Measurements from ENCODE around the gene ARHGAP10.
A peak's percentile ranks its signal among the peaks of the same experiment; 100 is the strongest.

Gene ARHGAP10

DNA sequence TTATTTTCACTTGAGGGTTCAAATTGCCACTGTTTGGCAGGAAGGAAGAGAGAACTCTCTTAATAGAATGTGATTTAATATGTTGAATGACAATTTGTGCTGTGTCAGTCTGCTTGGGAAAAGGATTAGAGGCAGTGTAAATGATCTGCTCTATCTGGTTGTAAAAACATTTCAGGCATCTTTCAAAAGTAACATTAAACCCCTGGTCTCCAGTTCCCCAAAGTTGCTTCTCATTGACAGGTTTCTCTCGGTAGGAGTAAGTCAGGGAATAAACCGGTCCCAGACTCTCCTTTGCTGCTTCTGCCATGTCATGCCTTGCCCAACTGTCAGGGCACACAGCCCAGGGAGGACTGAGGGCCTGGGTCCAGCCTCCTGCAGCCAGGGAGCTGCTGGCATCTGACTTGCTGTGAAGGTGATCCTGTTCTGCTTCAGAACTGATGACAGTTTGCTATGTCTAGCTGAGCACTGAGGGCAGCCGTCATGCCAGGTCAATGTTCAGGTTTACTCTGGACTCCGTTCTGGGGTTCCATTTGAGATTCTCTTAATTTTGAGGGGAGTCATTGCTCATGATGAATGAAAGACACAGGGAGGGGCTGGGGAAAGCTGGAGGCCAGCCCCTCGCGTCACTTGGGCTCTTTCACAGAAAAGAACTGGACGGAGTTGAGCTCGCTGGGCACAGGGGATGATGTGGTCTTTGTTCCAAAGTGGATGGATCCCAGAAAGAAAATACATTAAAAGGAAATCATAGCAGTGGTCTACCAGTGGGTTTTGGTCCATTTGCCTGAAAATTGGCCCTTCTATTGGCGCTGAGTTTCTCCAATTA, 312.4 kb downstream of the ARHGAP10 start:
- TF ChIP-seq, protein P1, sequence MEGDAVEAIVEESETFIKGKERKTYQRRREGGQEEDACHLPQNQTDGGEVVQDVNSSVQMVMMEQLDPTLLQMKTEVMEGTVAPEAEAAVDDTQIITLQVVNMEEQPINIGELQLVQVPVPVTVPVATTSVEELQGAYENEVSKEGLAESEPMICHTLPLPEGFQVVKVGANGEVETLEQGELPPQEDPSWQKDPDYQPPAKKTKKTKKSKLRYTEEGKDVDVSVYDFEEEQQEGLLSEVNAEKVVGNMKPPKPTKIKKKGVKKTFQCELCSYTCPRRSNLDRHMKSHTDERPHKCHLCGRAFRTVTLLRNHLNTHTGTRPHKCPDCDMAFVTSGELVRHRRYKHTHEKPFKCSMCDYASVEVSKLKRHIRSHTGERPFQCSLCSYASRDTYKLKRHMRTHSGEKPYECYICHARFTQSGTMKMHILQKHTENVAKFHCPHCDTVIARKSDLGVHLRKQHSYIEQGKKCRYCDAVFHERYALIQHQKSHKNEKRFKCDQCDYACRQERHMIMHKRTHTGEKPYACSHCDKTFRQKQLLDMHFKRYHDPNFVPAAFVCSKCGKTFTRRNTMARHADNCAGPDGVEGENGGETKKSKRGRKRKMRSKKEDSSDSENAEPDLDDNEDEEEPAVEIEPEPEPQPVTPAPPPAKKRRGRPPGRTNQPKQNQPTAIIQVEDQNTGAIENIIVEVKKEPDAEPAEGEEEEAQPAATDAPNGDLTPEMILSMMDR (IDR thresholded peaks at IDR 0.05; ENCODE audit: insufficient read depth, low read depth, low read length, missing control alignments): no peak
- DNase-seq (ENCODE audit: low read depth): no peak
- no peak overlapping the region for H3K4me3 ChIP-seq (ENCODE audit: low read depth, low read length)

DNA sequence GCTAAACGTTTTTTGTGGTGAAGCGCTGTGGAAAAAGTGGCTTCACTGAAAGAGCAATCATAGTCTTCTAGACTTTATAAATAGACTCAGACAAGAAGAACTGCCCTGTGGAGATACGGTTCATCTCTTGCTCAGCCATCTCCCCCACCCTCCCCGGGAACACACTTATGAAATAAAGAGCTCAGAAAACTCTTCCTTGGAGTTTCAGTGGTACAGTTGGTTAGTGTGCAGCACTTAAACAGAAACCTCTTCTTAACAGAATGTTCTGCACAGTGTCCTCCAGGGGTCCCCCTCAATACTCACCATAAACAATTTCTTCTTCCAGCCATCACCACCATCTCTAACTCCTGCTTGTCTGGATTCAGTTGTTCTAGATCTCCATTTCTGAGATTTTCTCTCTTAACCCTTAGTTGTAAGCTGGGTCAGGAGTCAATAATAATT, 313.0 kb downstream of the ARHGAP10 start:
- TF ChIP-seq, protein P1 (IDR thresholded peaks at IDR 0.05; ENCODE audit: insufficient read depth, low read depth, low read length, missing control alignments): peak; percentile 18
- DNase-seq (ENCODE audit: low read depth): peak; percentile 74
- no peak overlapping the region for H3K4me3 ChIP-seq (ENCODE audit: low read depth, low read length)

DNA sequence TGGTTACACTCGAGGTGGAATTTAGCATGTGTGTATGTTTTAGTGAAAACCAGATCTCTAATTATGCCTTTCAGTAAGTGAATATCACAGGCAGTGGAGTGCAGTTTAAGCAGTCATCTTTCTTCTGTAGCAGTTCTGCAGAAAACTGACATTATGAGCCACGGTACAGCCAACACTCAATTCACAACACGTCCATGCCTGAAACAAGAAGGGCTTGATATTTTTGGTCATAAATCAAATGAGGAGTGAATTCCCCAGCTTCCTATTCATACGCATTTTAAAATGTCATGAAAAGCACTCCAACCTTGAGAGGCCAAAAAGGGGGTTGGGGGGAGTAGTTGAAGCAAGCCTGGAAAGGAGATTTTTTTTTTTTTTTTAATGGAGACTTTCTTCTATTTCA, 316.7 kb downstream of the ARHGAP10 start:
- no peak overlapping the region for H3K4me3 ChIP-seq (ENCODE audit: low read depth, low read length)
- DNase-seq (ENCODE audit: low read depth): no peak
- TF ChIP-seq, protein P1 (IDR thresholded peaks at IDR 0.05; ENCODE audit: insufficient read depth, low read depth, low read length, missing control alignments): no peak

DNA sequence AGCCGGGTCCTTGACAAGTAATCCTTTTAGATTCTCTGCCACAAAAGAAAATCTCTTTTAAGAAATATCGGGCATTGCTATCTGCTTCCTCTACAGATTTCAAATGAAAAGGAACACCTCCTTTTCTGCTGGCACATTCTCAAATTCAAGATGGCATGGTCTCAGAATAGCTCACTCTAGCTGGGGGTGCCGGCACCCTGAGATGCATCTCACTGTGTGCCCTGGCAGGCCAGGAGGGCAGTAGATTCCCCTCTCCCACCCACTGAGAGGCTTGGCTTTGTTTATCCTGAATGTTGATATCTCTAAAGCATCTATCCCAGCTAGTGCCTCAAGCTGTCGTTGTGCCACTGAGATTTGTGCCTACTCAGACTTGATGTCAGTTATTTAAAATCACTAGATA, 319.5 kb downstream of the ARHGAP10 start:
- DNase-seq (ENCODE audit: low read depth): no peak
- H3K4me3 ChIP-seq (ENCODE audit: low read depth, low read length): no peak overlapping the region
- TF ChIP-seq, protein P1 (IDR thresholded peaks at IDR 0.05; ENCODE audit: insufficient read depth, low read depth, low read length, missing control alignments): no peak

DNA sequence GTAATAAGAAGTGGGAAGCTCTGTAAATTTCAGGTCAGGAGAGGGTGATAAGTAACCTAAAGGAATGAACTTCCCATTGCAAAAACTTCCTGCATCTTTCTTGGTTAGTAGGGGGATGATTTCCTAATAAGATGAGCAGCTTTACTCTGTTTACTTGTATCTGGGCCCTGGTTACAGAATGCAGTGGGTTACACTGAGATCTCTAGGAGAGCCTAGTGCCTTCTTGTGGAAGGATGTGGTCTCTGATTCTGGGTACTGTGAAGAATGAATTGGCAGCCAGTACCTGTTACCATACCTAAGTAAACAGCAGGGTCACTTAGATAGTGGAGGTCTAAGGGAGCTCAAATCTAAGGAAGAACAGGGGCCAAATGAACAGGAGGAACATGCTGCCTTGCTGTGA, 320.6 kb downstream of the ARHGAP10 start:
- DNase-seq (ENCODE audit: low read depth): peak; percentile 24
- TF ChIP-seq, protein P1 (IDR thresholded peaks at IDR 0.05; ENCODE audit: insufficient read depth, low read depth, low read length, missing control alignments): no peak

DNA sequence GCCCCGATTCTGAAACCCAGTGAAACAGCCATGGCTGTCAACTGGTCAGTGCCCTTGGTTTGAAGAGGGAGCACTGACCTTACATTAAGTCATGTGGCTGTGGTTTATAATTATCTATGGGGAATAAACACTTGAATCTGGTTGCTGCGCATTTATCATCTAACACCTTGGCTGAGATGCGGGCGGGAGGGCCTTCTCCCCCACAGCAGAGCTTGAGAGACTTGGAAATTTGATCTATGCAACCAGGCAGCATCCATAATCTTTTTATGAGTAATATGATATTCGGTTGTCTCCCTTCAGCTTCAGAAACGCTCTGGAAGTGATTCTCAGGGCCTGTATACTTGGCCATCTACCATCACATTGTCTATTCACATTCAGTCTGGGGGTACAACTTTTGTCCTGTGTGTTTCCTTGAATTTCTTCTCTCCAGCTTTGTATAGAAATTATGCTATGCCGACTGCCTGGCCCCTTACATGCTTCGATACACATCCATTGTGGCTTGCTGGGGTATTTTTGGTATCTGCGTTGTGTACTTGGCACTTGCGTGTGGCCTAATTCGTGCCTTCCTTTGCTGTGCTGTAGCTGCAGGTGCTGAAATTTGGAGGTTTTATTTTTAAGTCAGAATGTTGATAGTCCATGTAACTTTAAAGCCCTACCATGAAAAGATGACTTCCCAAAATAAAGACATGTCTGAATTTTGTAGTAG, 321.6 kb downstream of the ARHGAP10 start:
- no peak overlapping the region for H3K4me3 ChIP-seq (ENCODE audit: low read depth, low read length)
- TF ChIP-seq, protein P1 (IDR thresholded peaks at IDR 0.05; ENCODE audit: insufficient read depth, low read depth, low read length, missing control alignments): no peak
- DNase-seq (ENCODE audit: low read depth): no peak

More for the DNA sequence above, 320.6 kb downstream of the ARHGAP10 start:
- no peak overlapping the region for H3K4me3 ChIP-seq (ENCODE audit: low read depth, low read length)

Measured in GM12865 (cell line).